Upper lobe of left lung (tissue), 6 donors: ENCODE results near the gene HHAT. TPM values are rescaled to one million over a fixed set of nuclear protein-coding genes. Genes with fewer than 3 reads are reported as not detected.

ENCODE experiments used
- ATAC-seq, 2 donors: fragments of 200-7000 bp; cut with Tn5 transposase; one replicate each; pipeline ENCODE4 v1.9.1; 2022; ENCODE audit warnings: mild to moderate bottlenecking in 2 of 2, moderate library complexity in 2 of 2; ENCODE audit not compliant: low FRiP score in 2 of 2
- DNase-seq, 2 donors: peaks; one replicate each; pipeline ENCODE4 v3.0.0-alpha.2; 2019 to 2020
- H3K27ac ChIP-seq, 4 donors: fragments of 200-600 bp; sonication (generic); one replicate each; pipeline ENCODE4 v1.5.1; 2016 to 2019
- H3K27me3 ChIP-seq, 4 donors: fragments of 200-600 bp; sonication (generic); one replicate each; pipeline ENCODE4 v1.5.1; 2017 to 2019
- H3K36me3 ChIP-seq, 4 donors: fragments of 200-600 bp; sonication (generic); one replicate each; pipeline ENCODE4 v1.5.1; 2016 to 2019
- H3K4me1 ChIP-seq, 4 donors: fragments of 200-600 bp; sonication (generic); one replicate each; pipeline ENCODE4 v1.5.1; 2018 to 2019
- H3K4me3 ChIP-seq, 4 donors: fragments of 200-600 bp; sonication (generic); one replicate each; pipeline ENCODE4 v1.5.1; 2017 to 2019; ENCODE audit warnings: mild to moderate bottlenecking in 2 of 4, moderate library complexity in 1 of 4
- H3K9me3 ChIP-seq, 4 donors: fragments of 200-600 bp; sonication (generic); one replicate each; pipeline ENCODE4 v1.5.1; 2018 to 2019
- CTCF ChIP-seq, 6 experiments: fragments of 450-650 bp in 4 of 6; fragments of 200-600 bp in 2 of 6; sonication (generic) in 2 of 6; IDR thresholded peaks; one replicate each; pipeline ENCODE4 v1.5.1; 2016 to 2019; ENCODE audit warnings: antibody characterized with exemption in 6 of 6
- EP300 ChIP-seq, 4 donors: sonication (generic); formaldehyde crosslinking; IDR thresholded peaks; one replicate each; pipeline ENCODE4 v1.5.1; 2017; ENCODE audit warnings: antibody characterized with exemption in 4 of 4, control low read depth in 2 of 4
- POLR2A ChIP-seq, 4 donors: fragments of 450-650 bp; IDR thresholded peaks; one replicate each; pipeline ENCODE4 v1.5.1; 2016 to 2017; ENCODE audit warnings: antibody characterized with exemption in 4 of 4, mild to moderate bottlenecking in 2 of 4
- POLR2AphosphoS5 ChIP-seq, 2 donors: sonication (generic); formaldehyde crosslinking; IDR thresholded peaks; one replicate each; pipeline ENCODE4 v1.5.1; 2017; ENCODE audit warnings: antibody characterized with exemption in 2 of 2
- WGBS, 2 donors: methylation state at CpG; one replicate each; pipeline ENCODE4 v1.1.5; 2017 to 2018; 5-methylcytosine and 5-hydroxymethylcytosine counted together
- total RNA-seq, 6 donors: library from RNA; depleted of rRNA in 4 of 6; stranded (reverse); fragments of >200 nt in 4 of 6; gene quantifications; one replicate each; pipeline versions ENCODE4 v1.1.0 to v1.2.1, GENCODE V29; 2016 to 2021
- donor health status: DM: no; HTN: no; CAD: no; lungs with moderate emphysema.
- donor health status: DM: no; HTN: yes; CAD: no; lungs with severe emphysema.

Gene HHAT
- total RNA-seq, 6 donors from 2014 or later: 4.6 to 8.1 (median 5.7) TPM

GRCh38 chr1:210339500-210339899 lies 10.8 kb downstream of the HHAT start:
- Histone ChIP-seq H3K4me1 (peaks cover 0 to 7% (median 0%) of the 10 kb centered on the region in 4 donors), H3K9me3 (no peaks in the 10 kb centered on the region), H3K4me3 (no peak overlapping the region), H3K27me3 (no peaks in the 10 kb centered on the region), H3K27ac (no peak overlapping the region), H3K36me3 (no peaks in the 10 kb centered on the region)
- DNase-seq (no peak), ATAC-seq (no peak)
- no peak for TF ChIP-seq CTCF (IDR thresholded peaks at IDR 0.05)
- TF ChIP-seq EP300 (IDR thresholded peaks at IDR 0.05): no peak
- TF ChIP-seq POLR2A (IDR thresholded peaks at IDR 0.05): no peak
- 94 to 98% methylated on average over 2 of the region's 2 CpGs for WGBS, 2 donors

DNA sequence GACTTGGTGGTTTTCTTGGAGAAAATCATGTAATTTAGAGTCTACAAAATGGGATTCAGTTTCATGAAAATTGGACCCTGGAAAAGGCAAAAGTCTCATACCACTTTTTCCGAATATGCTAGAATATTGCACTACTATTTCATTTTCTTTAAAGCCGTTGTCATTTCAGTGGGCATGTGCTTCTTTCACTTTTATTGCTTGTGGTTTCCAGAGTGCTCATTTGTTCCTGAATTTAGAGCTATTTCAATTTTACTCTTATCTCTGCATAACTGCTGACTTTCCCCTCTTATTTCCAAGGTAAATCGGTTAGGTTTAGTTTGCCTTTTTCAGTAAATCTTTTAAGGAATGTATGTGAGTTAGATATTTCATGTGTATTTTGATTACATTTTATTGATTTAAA lies 11.6 kb downstream of the HHAT start:
- no peak for DNase-seq
- no peak for ATAC-seq
- no peaks in the 10 kb centered on the region for H3K27me3 ChIP-seq
- no peak overlapping the region for H3K27ac ChIP-seq
- no peak for TF ChIP-seq CTCF (IDR thresholded peaks at IDR 0.05)
- TF ChIP-seq POLR2A (IDR thresholded peaks at IDR 0.05): no peak
- TF ChIP-seq POLR2AphosphoS5 (IDR thresholded peaks at IDR 0.05): no peak
- TF ChIP-seq EP300 (IDR thresholded peaks at IDR 0.05): no peak
- no peak overlapping the region for H3K4me3 ChIP-seq
- WGBS, 2 donors: 56 to 78% methylated on average over 3 of the region's 3 CpGs
- no peaks in the 10 kb centered on the region for H3K9me3 ChIP-seq
- H3K36me3 ChIP-seq: no peaks in the 10 kb centered on the region
- H3K4me1 ChIP-seq: peaks cover 0 to 7% (median 0%) of the 10 kb centered on the region in 4 donors

- Histone ChIP-seq H3K27ac (no peak overlapping the region), H3K4me1 (peaks cover 0 to 7% (median 0%) of the 10 kb centered on the region in 4 donors), H3K9me3 (no peaks in the 10 kb centered on the region), H3K4me3 (no peak overlapping the region), H3K36me3 (no peaks in the 10 kb centered on the region), H3K27me3 (no peaks in the 10 kb centered on the region)
- TF ChIP-seq EP300 (IDR thresholded peaks at IDR 0.05) (no peak), POLR2AphosphoS5 (IDR thresholded peaks at IDR 0.05) (no peak), POLR2A (IDR thresholded peaks at IDR 0.05) (no peak), CTCF (IDR thresholded peaks at IDR 0.05) (no peak)
- DNase-seq (no peak), ATAC-seq (no peak)
- 87 to 89% methylated on average over 2 of the region's 2 CpGs for whole genome bisulfite sequencing, 2 donors
Measured at GRCh38 chr1:210340841-210341240, 12.1 kb downstream of the HHAT start.

GRCh38 chr1:210342986-210343780 lies 14.5 kb downstream of the HHAT start:
- no peaks in the 10 kb centered on the region for H3K9me3 ChIP-seq
- peak overlapping the region; percentile 20 to 71 (median 56) for H3K27ac ChIP-seq
- ATAC-seq (no peak), DNase-seq (no peak)
- H3K36me3 ChIP-seq: no peaks in the 10 kb centered on the region
- H3K4me1 ChIP-seq: peaks cover 0 to 7% (median 0%) of the 10 kb centered on the region in 4 donors
- WGBS, 2 donors: 32 to 38% methylated on average over 14 of the region's 14 CpGs
- TF ChIP-seq POLR2A (IDR thresholded peaks at IDR 0.05) (no peak), CTCF (IDR thresholded peaks at IDR 0.05) (no peak), POLR2AphosphoS5 (IDR thresholded peaks at IDR 0.05) (no peak), EP300 (IDR thresholded peaks at IDR 0.05) (no peak)
- peak overlapping the region in 3 of 4 donors; percentile 21 to 43 (median 43) for H3K4me3 ChIP-seq
- H3K27me3 ChIP-seq: no peaks in the 10 kb centered on the region

- 67 to 72% methylated on average over 8 of the region's 9 CpGs for WGBS, 2 donors
Measured at GRCh38 chr1:210344706-210345105, 16.0 kb downstream of the HHAT start.

More at GRCh38 chr1:210344706-210345105, 16.0 kb downstream of the HHAT start:
- no peak overlapping the region for H3K4me3 ChIP-seq
- TF ChIP-seq CTCF (IDR thresholded peaks at IDR 0.05): no peak
- TF ChIP-seq POLR2AphosphoS5 (IDR thresholded peaks at IDR 0.05): no peak
- TF ChIP-seq EP300 (IDR thresholded peaks at IDR 0.05): no peak
- no peak for TF ChIP-seq POLR2A (IDR thresholded peaks at IDR 0.05)
- no peak for ATAC-seq
- H3K27me3 ChIP-seq: no peaks in the 10 kb centered on the region
- no peak overlapping the region for H3K27ac ChIP-seq
- no peaks in the 10 kb centered on the region for H3K9me3 ChIP-seq
- no peak for DNase-seq
- peaks cover 0 to 7% (median 0%) of the 10 kb centered on the region in 4 donors for H3K4me1 ChIP-seq
- no peaks in the 10 kb centered on the region for H3K36me3 ChIP-seq
